Liver (tissue), 9 donors: ENCODE results near the gene BAG3. TPM values are rescaled to one million over a fixed set of nuclear protein-coding genes. Genes with fewer than 3 reads are reported as not detected.

Experiments used
- DNase-seq: peaks from one replicate; pipeline ENCODE4 v3.0.0-alpha.2; 2017; ENCODE audit warnings: low spot score
- H3K27ac ChIP-seq, 2 donors: one replicate each; pipeline ENCODE4 v1.7.0; 2013; ENCODE audit warnings: inconsistent platforms in 2 of 2, low read length in 2 of 2, control low read depth in 1 of 2, low read depth in 1 of 2, mild to moderate bottlenecking in 1 of 2
- H3K27me3 ChIP-seq, 4 donors: one replicate each; pipeline versions ENCODE4 v1.6.1 to v1.7.0; 2013; ENCODE audit warnings: low read length in 3 of 4, inconsistent platforms in 1 of 4, mild to moderate bottlenecking in 1 of 4, moderate library complexity in 1 of 4; ENCODE audit not compliant: control insufficient read depth in 4 of 4, insufficient read depth in 4 of 4
- H3K36me3 ChIP-seq, 4 donors: one replicate each; pipeline versions ENCODE4 v1.6.1 to v1.7.0; 2013; ENCODE audit warnings: low read length in 3 of 4, mild to moderate bottlenecking in 3 of 4, low read depth in 1 of 4, moderate library complexity in 1 of 4; ENCODE audit not compliant: control insufficient read depth in 4 of 4, insufficient read depth in 3 of 4
- H3K4me1 ChIP-seq, 4 donors: one replicate each; pipeline versions ENCODE4 v1.6.1 to v1.7.0; 2013; ENCODE audit warnings: low read length in 3 of 4, mild to moderate bottlenecking in 3 of 4, moderate library complexity in 1 of 4; ENCODE audit not compliant: control insufficient read depth in 4 of 4, insufficient read depth in 4 of 4
- H3K4me3 ChIP-seq, 3 donors: one replicate each; pipeline versions ENCODE4 v1.6.1 to v1.7.0; 2013; ENCODE audit warnings: low read length in 3 of 3, control low read depth in 1 of 3, low read depth in 1 of 3, mild to moderate bottlenecking in 1 of 3
- H3K9ac ChIP-seq, 2 donors: one replicate each; pipeline ENCODE4 v1.7.0; 2013; ENCODE audit warnings: low read length in 2 of 2, mild to moderate bottlenecking in 2 of 2, moderate library complexity in 2 of 2, control low read depth in 1 of 2, low read depth in 1 of 2
- H3K9me3 ChIP-seq, 4 donors: one replicate each; pipeline versions ENCODE4 v1.6.1 to v1.7.0; 2013; ENCODE audit warnings: low read length in 3 of 4; ENCODE audit not compliant: control insufficient read depth in 4 of 4
- ATF3 ChIP-seq: IDR thresholded peaks from 2 replicates; pipeline ENCODE4 v1.6.1; 2016; ENCODE audit warnings: antibody characterized with exemption
- CTCF ChIP-seq: fragments of 150-350 bp; IDR thresholded peaks from 2 replicates; pipeline ENCODE4 v1.5.1; 2017; ENCODE audit warnings: improper control_type of control experiment, low read depth, low read length; ENCODE audit not compliant: missing input control
- EGR1 ChIP-seq, 2 donors: IDR thresholded peaks; 2 replicates each; pipeline ENCODE4 v1.6.1; 2016 to 2018; ENCODE audit warnings: antibody characterized with exemption in 2 of 2, low read depth in 2 of 2
- FOXA1 ChIP-seq: IDR thresholded peaks from 2 replicates; pipeline ENCODE4 v1.6.1; 2016; ENCODE audit warnings: antibody characterized with exemption
- FOXA2 ChIP-seq: IDR thresholded peaks from 2 replicates; pipeline ENCODE4 v1.6.1; 2016; ENCODE audit warnings: antibody characterized with exemption
- GABPA ChIP-seq, 2 donors: IDR thresholded peaks in 1 of 2; conservative IDR thresholded peaks in 1 of 2; 2 replicates each; pipeline ENCODE4 v1.6.1; 2016; ENCODE audit warnings: antibody characterized with exemption in 2 of 2, mild to moderate bottlenecking in 1 of 2, moderate library complexity in 1 of 2
- HNF4A ChIP-seq, 2 donors: conservative IDR thresholded peaks; 2 replicates each; pipeline ENCODE4 v1.6.1; 2016; ENCODE audit warnings: antibody characterized with exemption in 2 of 2, mild to moderate bottlenecking in 2 of 2
- HNF4G ChIP-seq: IDR thresholded peaks from 2 replicates; pipeline ENCODE4 v1.6.1; 2016; ENCODE audit warnings: antibody characterized with exemption
- JUND ChIP-seq, 2 donors: IDR thresholded peaks; 2 replicates each; pipeline ENCODE4 v1.6.1; 2016; ENCODE audit warnings: antibody characterized with exemption in 2 of 2
- MAX ChIP-seq: IDR thresholded peaks from 2 replicates; pipeline ENCODE4 v1.6.1; 2016; ENCODE audit warnings: antibody characterized with exemption
- NR2F2 ChIP-seq: IDR thresholded peaks from 2 replicates; pipeline ENCODE4 v1.6.1; 2016; ENCODE audit warnings: antibody characterized with exemption
- RAD21 ChIP-seq, 2 donors: IDR thresholded peaks; 2 replicates each; pipeline ENCODE4 v1.6.1; 2016; ENCODE audit warnings: antibody characterized with exemption in 2 of 2, mild to moderate bottlenecking in 2 of 2
- SP1 ChIP-seq: IDR thresholded peaks from 2 replicates; pipeline ENCODE4 v1.6.1; 2018; ENCODE audit warnings: antibody characterized with exemption, mild to moderate bottlenecking
- TAF1 ChIP-seq: conservative IDR thresholded peaks from 2 replicates; pipeline ENCODE4 v1.6.1; 2016; ENCODE audit warnings: antibody characterized with exemption, mild to moderate bottlenecking
- ZBTB33 ChIP-seq: IDR thresholded peaks from 2 replicates; pipeline ENCODE4 v1.6.1; 2016; ENCODE audit warnings: antibody characterized with exemption
- WGBS: extraction: QIAGEN DNeasy Blood & Tissue Kit; methylation state at CpG from one replicate; pipeline ENCODE4 v1.1.7; 2013; 5-methylcytosine and 5-hydroxymethylcytosine counted together
- polyA plus RNA-seq, 2 donors: library from polyadenylated mRNA; stranded (reverse) in 1 of 2; unstranded in 1 of 2; fragments of 200-250 nt in 1 of 2; fragments of >200 nt in 1 of 2; fragmentation: Nextera tagmentation in 1 of 2; extraction: Ambion mirVana in 1 of 2; gene quantifications; one replicate each; pipeline versions ENCODE4 v1.2.1 to v1.2.3, GENCODE V29; 2013 to 2015
- total RNA-seq, 2 donors: library from RNA; depleted of rRNA; stranded (reverse); fragments of >200 nt; gene quantifications; one replicate each; pipeline ENCODE4 v1.2.3, GENCODE V29; 2014
- donor health status: healthy.
- donor health status: healthy.
- donor health status: healthy.
- donor health status: healthy.
- donor health status: healthy.

Gene BAG3
- total and polyA plus RNA-seq, 4 donors, result 2.2 to 15.1 (median 6.3) TPM

- peak; percentile 37 for DNase-seq
- Histone ChIP-seq H3K27ac (no peak overlapping the region), H3K4me1 (peaks cover 0 to 4% (median 1%) of the 10 kb centered on the region in 4 donors), H3K9me3 (no peaks in the 10 kb centered on the region), H3K4me3 (no peak overlapping the region), H3K36me3 (no peaks in the 10 kb centered on the region), H3K27me3 (no peaks in the 10 kb centered on the region), H3K9ac (no peak overlapping the region)
- 25% methylated on average over 15 of the region's 15 CpGs for WGBS
- TF ChIP-seq FOXA2, result no peak
- TF ChIP-seq SP1, result no peak
- TF ChIP-seq TAF1, result no peak
- TF ChIP-seq CTCF, result peak; percentile 60
- no peak for TF ChIP-seq NR2F2
- peak; percentile 88 for TF ChIP-seq RAD21 (IDR thresholded peaks at IDR 0.05)
Measured at GRCh38 chr10:119608316-119609155, 42.6 kb upstream of the BAG3 start.

- no peak for DNase-seq
- no peaks in the 10 kb centered on the region for H3K27me3 ChIP-seq
- H3K4me3 ChIP-seq, result no peak overlapping the region
- H3K4me1 ChIP-seq, result peaks cover 0 to 4% (median 1%) of the 10 kb centered on the region in 4 donors
- no peaks in the 10 kb centered on the region for H3K9me3 ChIP-seq
- no peak for TF ChIP-seq CTCF
- no peak for TF ChIP-seq MAX
- H3K27ac ChIP-seq, result no peak overlapping the region
- WGBS, result 92% methylated on average over 4 of the region's 4 CpGs
- no peaks in the 10 kb centered on the region for H3K36me3 ChIP-seq
- no peak overlapping the region for H3K9ac ChIP-seq
Measured at GRCh38 chr10:119609516-119609915, 41.7 kb upstream of the BAG3 start.

- Histone ChIP-seq H3K9me3 (no peaks in the 10 kb centered on the region), H3K4me1 (peaks cover 0 to 4% (median 1%) of the 10 kb centered on the region in 4 donors), H3K27ac (no peak overlapping the region), H3K4me3 (no peak overlapping the region), H3K27me3 (no peaks in the 10 kb centered on the region), H3K36me3 (no peaks in the 10 kb centered on the region), H3K9ac (no peak overlapping the region)
- DNase-seq, result no peak
- WGBS, result 92% methylated on average over 4 of the region's 4 CpGs
- TF ChIP-seq EGR1 (IDR thresholded peaks at IDR 0.05; ENCODE audit: low read depth in 2 of 2) (no peak), FOXA1 (no peak), CTCF (no peak), ZBTB33 (no peak), TAF1 (no peak), GABPA (IDR thresholded peaks at IDR 0.05 in 1 of 2, conservative IDR thresholded peaks at IDR 0.05 in 1 of 2) (no peak), NR2F2 (no peak), SP1 (no peak), FOXA2 (no peak), MAX (no peak), JUND (IDR thresholded peaks at IDR 0.05) (no peak), HNF4A (conservative IDR thresholded peaks at IDR 0.05) (no peak), ATF3 (no peak), HNF4G (no peak)
Measured at GRCh38 chr10:119611433-119611832, 39.7 kb upstream of the BAG3 start.
